H1 (cell line): ENCODE results near the gene CDIPT.

ENCODE experiments used
- ATF3 ChIP-seq: IDR thresholded peaks from 2 replicates; pipeline ENCODE4 v1.6.1; 2011; ENCODE audit warnings: low read depth, mild to moderate bottlenecking, low read length; ENCODE audit not compliant: insufficient read depth
- BACH1 ChIP-seq: IDR thresholded peaks from 2 replicates; pipeline ENCODE4 v1.6.1; 2012; ENCODE audit warnings: low read length, improper control_type of control experiment
- CTCF ChIP-seq, 3 experiments: IDR thresholded peaks; 1 replicate in 2 of 3; 2 replicates in 1 of 3; pipeline versions ENCODE4 v1.5.1 to v1.6.1; 2011; ENCODE audit warnings: low read length in 3 of 3, mild to moderate bottlenecking in 3 of 3, inconsistent platforms in 2 of 3, low read depth in 1 of 3, moderate library complexity in 1 of 3; ENCODE audit not compliant: insufficient read depth in 1 of 3; ENCODE audit errors: control extremely low read depth in 1 of 3
- HDAC6 ChIP-seq: IDR thresholded peaks from one replicate; pipeline ENCODE4 v1.7.1; 2012; ENCODE audit warnings: low read depth, mild to moderate bottlenecking, inconsistent platforms, low read length, moderate library complexity
- YY1 ChIP-seq: IDR thresholded peaks from 2 replicates; pipeline ENCODE4 v1.6.1; 2011; ENCODE audit warnings: low read depth, mild to moderate bottlenecking, low read length

GRCh38 chr16:29905668-29906067 is 42.6 kb upstream of the CDIPT start:
- TF ChIP-seq BACH1 (no peak), CTCF (IDR thresholded peaks at IDR 0.05; ENCODE audit: control extremely low read depth in 1 of 3, insufficient read depth in 1 of 3, low read depth in 1 of 3, low read length in 3 of 3) (no peak), YY1 (no peak), HDAC6 (no peak), ATF3 (no peak)
